OCI-LY3 (cell line): ENCODE results near the gene PITX3.

ENCODE experiments used
- EZH2phosphoT487 ChIP-seq: fragments of 200-600 bp; shearing (Covaris generic); IDR thresholded peaks from 2 replicates; pipeline ENCODE4 v1.6.1; 2018; ENCODE audit warnings: antibody characterized with exemption, mixed run types, low read depth
- TF ChIP-seq, protein P1 (sequence below): fragments of 200-600, 300-600 bp; sonication (generic); IDR thresholded peaks from 2 replicates; pipeline ENCODE4 v1.5.1; 2014; ENCODE audit warnings: antibody characterized with exemption, low read length, low read depth

DNA sequence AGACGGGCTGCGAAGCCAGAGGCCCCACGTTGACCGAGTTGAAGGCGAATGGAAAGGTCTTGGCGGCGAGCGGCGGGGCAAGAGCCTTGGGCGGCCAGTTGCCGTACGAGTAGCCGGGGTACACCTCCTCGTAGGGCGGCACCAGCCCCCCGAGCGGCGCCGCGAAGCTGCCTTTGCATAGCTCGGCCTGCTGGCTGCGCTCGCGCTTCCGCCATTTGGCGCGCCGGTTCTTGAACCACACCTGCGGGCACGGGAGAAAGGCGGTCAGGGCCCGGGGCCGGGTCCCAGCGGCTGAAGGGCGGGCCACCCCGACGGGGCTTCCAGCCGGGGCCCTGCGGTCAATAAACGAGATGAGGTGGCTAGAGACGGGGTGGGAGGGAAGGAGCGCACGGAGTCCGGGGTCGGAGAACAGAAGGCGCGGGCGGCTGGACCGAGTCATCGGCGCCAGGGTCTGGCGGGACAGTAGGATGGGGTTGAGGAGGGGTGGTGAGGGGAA, 10.4 kb downstream of the PITX3 start:
- TF ChIP-seq, protein P1, sequence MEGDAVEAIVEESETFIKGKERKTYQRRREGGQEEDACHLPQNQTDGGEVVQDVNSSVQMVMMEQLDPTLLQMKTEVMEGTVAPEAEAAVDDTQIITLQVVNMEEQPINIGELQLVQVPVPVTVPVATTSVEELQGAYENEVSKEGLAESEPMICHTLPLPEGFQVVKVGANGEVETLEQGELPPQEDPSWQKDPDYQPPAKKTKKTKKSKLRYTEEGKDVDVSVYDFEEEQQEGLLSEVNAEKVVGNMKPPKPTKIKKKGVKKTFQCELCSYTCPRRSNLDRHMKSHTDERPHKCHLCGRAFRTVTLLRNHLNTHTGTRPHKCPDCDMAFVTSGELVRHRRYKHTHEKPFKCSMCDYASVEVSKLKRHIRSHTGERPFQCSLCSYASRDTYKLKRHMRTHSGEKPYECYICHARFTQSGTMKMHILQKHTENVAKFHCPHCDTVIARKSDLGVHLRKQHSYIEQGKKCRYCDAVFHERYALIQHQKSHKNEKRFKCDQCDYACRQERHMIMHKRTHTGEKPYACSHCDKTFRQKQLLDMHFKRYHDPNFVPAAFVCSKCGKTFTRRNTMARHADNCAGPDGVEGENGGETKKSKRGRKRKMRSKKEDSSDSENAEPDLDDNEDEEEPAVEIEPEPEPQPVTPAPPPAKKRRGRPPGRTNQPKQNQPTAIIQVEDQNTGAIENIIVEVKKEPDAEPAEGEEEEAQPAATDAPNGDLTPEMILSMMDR: no peak
- TF ChIP-seq EZH2phosphoT487: no peak
